ENCODE data around the gene RNF208.

RNF208 gene

GRCh38 chr9:137205126-137206069 lies 16.6 kb downstream of the RNF208 start, which contains the start of the genes NDOR1 and TMEM203:
Gene NDOR1, plus strand, starts transcription at chr9:137205700. Its CDS starts 78 bp downstream, at chr9:137205778.
Gene TMEM203, minus strand, starts transcription at chr9:137205648. Its CDS starts 234 bp downstream, at chr9:137205414.
- TF ChIP-seq YY1 (IDR thresholded peaks at IDR 0.05; ENCODE audit: insufficient read depth, insufficient read length): peak; percentile 75
- TF ChIP-seq SUZ12 (IDR thresholded peaks at IDR 0.05; ENCODE audit: extremely low read depth, insufficient read depth, insufficient read length): no peak
- peaks cover 51% of the 10 kb centered on the region for H3K36me3 ChIP-seq (ENCODE audit: insufficient read depth, insufficient read length, low read length)
- no peaks in the 10 kb centered on the region for H3K27me3 ChIP-seq (ENCODE audit: insufficient read depth, insufficient read length)
- peak within 1 kb of the TSS; percentile 99 for H3K4me3 ChIP-seq (ENCODE audit: insufficient read length, low read depth)
- peak; percentile 82 for DNase-seq (ENCODE audit: low read depth, low spot score)
- peaks cover 17% of the 10 kb centered on the region for H3K4me1 ChIP-seq (ENCODE audit: insufficient read depth, insufficient read length)
- H3K9me3 ChIP-seq (ENCODE audit: insufficient read depth, low read length): no peaks in the 10 kb centered on the region
- peak within 1 kb of the TSS; percentile 97 for H3K9ac ChIP-seq (ENCODE audit: insufficient read length, low read depth)

- no peaks in the 10 kb centered on the region for H3K27me3 ChIP-seq (ENCODE audit: insufficient read depth, insufficient read length)
- H3K4me1 ChIP-seq (ENCODE audit: insufficient read depth, insufficient read length): peaks cover 17% of the 10 kb centered on the region
- H3K9ac ChIP-seq (ENCODE audit: insufficient read length, low read depth): peak overlapping the region; percentile 97
- H3K9me3 ChIP-seq (ENCODE audit: insufficient read depth, low read length): no peaks in the 10 kb centered on the region
- no peak for DNase-seq (ENCODE audit: low read depth, low spot score)
- peak overlapping the region; percentile 99 for H3K4me3 ChIP-seq (ENCODE audit: insufficient read length, low read depth)
- peaks cover 45% of the 10 kb centered on the region for H3K36me3 ChIP-seq (ENCODE audit: insufficient read depth, insufficient read length, low read length)
- TF ChIP-seq YY1 (IDR thresholded peaks at IDR 0.05; ENCODE audit: insufficient read depth, insufficient read length) (no peak), ZNF274 (IDR thresholded peaks at IDR 0.05; ENCODE audit: low read depth, low read length) (no peak), SUZ12 (IDR thresholded peaks at IDR 0.05; ENCODE audit: extremely low read depth, insufficient read depth, insufficient read length) (no peak)
These were observed 17.3 kb downstream of the RNF208 start for GRCh38 chr9:137204731-137205125.

DNA sequence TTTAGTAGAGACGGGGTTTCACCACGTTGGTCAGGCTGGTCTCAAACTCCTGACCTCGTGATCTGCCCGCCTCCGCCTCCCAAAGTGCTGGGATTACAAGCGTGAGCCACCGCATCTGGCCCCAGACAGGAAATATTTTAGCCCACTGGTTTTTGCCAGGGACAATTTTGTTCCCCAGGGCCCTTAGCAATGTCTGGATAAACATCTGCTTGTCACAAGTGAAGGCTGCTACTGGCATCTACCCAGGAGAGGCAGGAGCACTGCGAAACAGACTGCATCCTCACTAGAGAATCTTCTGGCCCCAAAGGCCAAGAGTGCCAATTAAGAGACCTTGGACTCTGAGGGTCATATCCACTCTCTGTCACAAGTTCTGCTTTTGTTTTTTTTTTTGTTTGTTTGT lies 19.1 kb downstream of the RNF208 start:
- TF ChIP-seq ZNF274 (IDR thresholded peaks at IDR 0.05; ENCODE audit: low read depth, low read length): no peak
- peak overlapping the region; percentile 53 for H3K9ac ChIP-seq (ENCODE audit: insufficient read length, low read depth)
- peaks cover 34% of the 10 kb centered on the region for H3K36me3 ChIP-seq (ENCODE audit: insufficient read depth, insufficient read length, low read length)
- DNase-seq (ENCODE audit: low read depth, low spot score): no peak
- peaks cover 26% of the 10 kb centered on the region for H3K4me1 ChIP-seq (ENCODE audit: insufficient read depth, insufficient read length)
- no peaks in the 10 kb centered on the region for H3K9me3 ChIP-seq (ENCODE audit: insufficient read depth, low read length)
- no peaks in the 10 kb centered on the region for H3K27me3 ChIP-seq (ENCODE audit: insufficient read depth, insufficient read length)
- no peak overlapping the region for H3K4me3 ChIP-seq (ENCODE audit: insufficient read length, low read depth)

DNA sequence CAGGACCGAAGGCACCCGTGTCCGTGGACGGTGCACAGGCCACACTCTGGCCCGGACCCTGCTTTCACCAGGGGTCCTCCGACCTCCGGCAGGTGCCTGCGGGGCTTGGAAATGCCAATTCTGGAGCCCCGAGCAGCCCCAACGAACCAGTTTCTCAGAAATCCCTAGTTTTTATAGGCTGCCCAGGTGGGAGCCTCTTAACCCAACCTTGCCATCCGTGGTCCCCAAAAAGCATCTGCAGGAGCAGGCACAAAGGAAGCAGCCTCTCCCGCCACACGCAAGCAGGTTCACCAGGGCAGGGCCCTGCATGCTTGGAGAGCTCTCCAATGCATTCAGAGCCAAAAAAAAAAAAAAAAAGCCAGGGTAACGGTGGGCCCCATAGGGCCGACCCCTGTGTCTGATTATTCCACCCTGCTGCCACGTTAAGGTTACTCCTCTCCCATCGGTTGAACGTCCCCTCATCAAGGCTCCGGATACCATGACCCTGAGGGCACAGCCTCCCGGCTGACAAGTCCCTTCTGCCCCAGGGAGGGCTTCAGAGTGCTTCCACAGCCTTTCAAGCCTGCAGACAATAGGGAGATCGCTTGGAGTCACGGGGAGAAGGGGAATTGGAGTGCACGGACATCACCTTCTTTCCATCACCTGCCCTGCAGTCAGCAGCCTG lies 20.7 kb downstream of the RNF208 start:
- H3K36me3 ChIP-seq (ENCODE audit: insufficient read depth, insufficient read length, low read length): peaks cover 30% of the 10 kb centered on the region
- TF ChIP-seq YY1 (IDR thresholded peaks at IDR 0.05; ENCODE audit: insufficient read depth, insufficient read length) (no peak), ZNF274 (IDR thresholded peaks at IDR 0.05; ENCODE audit: low read depth, low read length) (no peak), SUZ12 (IDR thresholded peaks at IDR 0.05; ENCODE audit: extremely low read depth, insufficient read depth, insufficient read length) (no peak)
- DNase-seq (ENCODE audit: low read depth, low spot score): no peak
- peak overlapping the region; percentile 98 for H3K9ac ChIP-seq (ENCODE audit: insufficient read length, low read depth)
- peaks cover 18% of the 10 kb centered on the region for H3K4me1 ChIP-seq (ENCODE audit: insufficient read depth, insufficient read length)
- H3K27me3 ChIP-seq (ENCODE audit: insufficient read depth, insufficient read length): no peaks in the 10 kb centered on the region
- no peaks in the 10 kb centered on the region for H3K9me3 ChIP-seq (ENCODE audit: insufficient read depth, low read length)
- H3K4me3 ChIP-seq (ENCODE audit: insufficient read length, low read depth): peak overlapping the region; percentile 80

- Histone ChIP-seq H3K36me3 (ENCODE audit: insufficient read depth, insufficient read length, low read length) (peaks cover 34% of the 10 kb centered on the region), H3K9me3 (ENCODE audit: insufficient read depth, low read length) (no peaks in the 10 kb centered on the region), H3K4me3 (ENCODE audit: insufficient read length, low read depth) (peak within 1 kb of the TSS; percentile 80), H3K27me3 (ENCODE audit: insufficient read depth, insufficient read length) (no peaks in the 10 kb centered on the region), H3K9ac (ENCODE audit: insufficient read length, low read depth) (peak within 1 kb of the TSS; percentile 98), H3K4me1 (ENCODE audit: insufficient read depth, insufficient read length) (peaks cover 21% of the 10 kb centered on the region)
- TF ChIP-seq YY1 (IDR thresholded peaks at IDR 0.05; ENCODE audit: insufficient read depth, insufficient read length) (no peak), ZNF274 (IDR thresholded peaks at IDR 0.05; ENCODE audit: low read depth, low read length) (no peak), SUZ12 (IDR thresholded peaks at IDR 0.05; ENCODE audit: extremely low read depth, insufficient read depth, insufficient read length) (no peak)
- DNase-seq (ENCODE audit: low read depth, low spot score): peak; percentile 99
These were observed 21.5 kb downstream of the RNF208 start, which contains the start of gene TPRN for GRCh38 chr9:137200311-137201204. Gene TPRN, minus strand, starts transcription at chr9:137200741. Its CDS starts 30 bp downstream, at chr9:137200711.

DNA sequence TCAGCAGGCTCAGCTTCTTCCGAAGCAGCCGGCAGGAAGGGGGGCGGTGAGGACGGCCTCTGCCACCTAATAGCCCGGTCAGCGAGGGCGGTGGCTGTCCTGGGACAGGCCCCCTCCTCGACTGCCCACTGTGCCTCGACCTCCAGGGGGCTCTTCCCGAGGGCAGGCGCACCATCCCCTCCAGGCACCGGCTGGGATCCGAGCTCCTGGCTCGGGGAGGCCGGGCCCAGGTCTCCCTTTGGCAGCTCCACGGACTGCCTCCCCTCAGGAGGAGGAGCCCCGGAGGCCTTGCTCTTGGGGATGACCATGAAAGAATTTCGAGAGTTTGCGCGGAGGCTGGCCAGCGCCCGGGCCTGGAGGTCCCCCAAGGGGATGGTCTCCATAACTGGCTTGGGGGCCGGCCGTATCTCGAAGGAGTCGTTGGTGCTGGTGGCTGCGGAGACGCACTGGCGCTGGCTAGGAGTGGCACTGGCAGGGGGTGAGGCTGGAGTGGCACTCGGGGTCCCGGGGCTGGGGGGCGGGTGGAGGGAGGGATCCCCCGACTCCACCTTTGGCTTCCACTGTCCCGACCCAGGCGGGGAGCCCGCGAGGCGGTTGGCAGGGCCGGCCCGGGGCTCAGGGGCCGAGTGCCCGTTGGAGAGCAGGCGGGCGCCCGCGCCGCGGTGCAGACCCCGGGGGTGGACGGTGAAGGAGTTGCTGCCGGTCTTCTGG lies 22.5 kb downstream of the RNF208 start:
- H3K4me1 ChIP-seq (ENCODE audit: insufficient read depth, insufficient read length): peaks cover 27% of the 10 kb centered on the region
- no peaks in the 10 kb centered on the region for H3K27me3 ChIP-seq (ENCODE audit: insufficient read depth, insufficient read length)
- no peak for DNase-seq (ENCODE audit: low read depth, low spot score)
- TF ChIP-seq SUZ12 (IDR thresholded peaks at IDR 0.05; ENCODE audit: extremely low read depth, insufficient read depth, insufficient read length) (no peak), YY1 (IDR thresholded peaks at IDR 0.05; ENCODE audit: insufficient read depth, insufficient read length) (no peak), ZNF274 (IDR thresholded peaks at IDR 0.05; ENCODE audit: low read depth, low read length) (no peak)
- no peaks in the 10 kb centered on the region for H3K9me3 ChIP-seq (ENCODE audit: insufficient read depth, low read length)
- H3K4me3 ChIP-seq (ENCODE audit: insufficient read length, low read depth): peak overlapping the region; percentile 37
- H3K9ac ChIP-seq (ENCODE audit: insufficient read length, low read depth): peak overlapping the region; percentile 77
- H3K36me3 ChIP-seq (ENCODE audit: insufficient read depth, insufficient read length, low read length): peaks cover 40% of the 10 kb centered on the region

Measured in NT2/D1 (cell line).